HL-60 (cell line): ENCODE data around the gene ADD1.

ENCODE experiments used
- CTCF ChIP-seq: IDR thresholded peaks from one replicate; pipeline ENCODE4 v1.5.1; 2011; ENCODE audit warnings: low read length, control low read depth, inconsistent platforms; ENCODE audit not compliant: insufficient read depth
- POLR2AphosphoS5 ChIP-seq: IDR thresholded peaks from 2 replicates; pipeline ENCODE4 v1.6.1; 2012; ENCODE audit warnings: low read depth

- TF ChIP-seq POLR2AphosphoS5 (no peak), CTCF (no peak)
Measured at GRCh38 chr4:2886622-2887021, 43.0 kb downstream of the ADD1 start.
